Smooth muscle cell (in vitro differentiated cells): ENCODE data around the gene NBEA. TPM values are rescaled to one million over a fixed set of nuclear protein-coding genes. Genes with fewer than 3 reads are reported as not detected.

ENCODE experiments used
- DNase-seq: peaks from one replicate; lab custom pipeline; 2025; ENCODE audit not compliant: unreplicated experiment; lab: John Stamatoyannopoulos, UW
- H2AFZ ChIP-seq: fragments of 200-600 bp; sonication (generic); 2 replicates; pipeline ENCODE4 v1.6.0; 2016; ENCODE audit warnings: antibody characterized with exemption, low read depth, mild to moderate bottlenecking
- H3F3A ChIP-seq: fragments of 200-600 bp; sonication (generic); 2 replicates; pipeline ENCODE4 v1.6.0; 2017; ENCODE audit warnings: antibody characterized with exemption, low read depth
- H3K27ac ChIP-seq: fragments of 200-600 bp; sonication (generic); 2 replicates; pipeline ENCODE4 v1.5.1; 2016; ENCODE audit warnings: low read depth, mild to moderate bottlenecking
- H3K27me3 ChIP-seq: fragments of 200-600 bp; sonication (generic); 2 replicates; pipeline ENCODE4 v1.6.1; 2016; ENCODE audit warnings: low read depth, mild to moderate bottlenecking
- H3K36me3 ChIP-seq: fragments of 200-600 bp; sonication (generic); 2 replicates; pipeline ENCODE4 v1.5.1; 2016; ENCODE audit warnings: low read depth
- H3K4me1 ChIP-seq: fragments of 200-600 bp; sonication (generic); 2 replicates; pipeline ENCODE4 v1.5.1; 2016; ENCODE audit warnings: low read depth
- H3K4me2 ChIP-seq: fragments of 200-600 bp; sonication (generic); 2 replicates; pipeline ENCODE4 v1.6.0; 2016; ENCODE audit warnings: mild to moderate bottlenecking
- H3K4me3 ChIP-seq: fragments of 200-600 bp; sonication (generic); 2 replicates; pipeline ENCODE4 v1.5.1; 2016; ENCODE audit warnings: mild to moderate bottlenecking
- H3K79me2 ChIP-seq: fragments of 200-600 bp; sonication (generic); 2 replicates; pipeline ENCODE4 v1.6.0; 2016; ENCODE audit warnings: low read depth, mild to moderate bottlenecking
- H3K9ac ChIP-seq: fragments of 200-600 bp; sonication (generic); 2 replicates; pipeline ENCODE4 v1.6.0; 2016; ENCODE audit warnings: low read depth
- H3K9me3 ChIP-seq: fragments of 200-600 bp; sonication (generic); replicated peaks from 2 replicates; pipeline ENCODE4 v1.5.1; 2016; ENCODE audit warnings: low read depth
- H4K20me1 ChIP-seq: fragments of 200-600 bp; sonication (generic); 2 replicates; pipeline ENCODE4 v1.6.0; 2016; ENCODE audit warnings: low read depth
- CTCF ChIP-seq: fragments of 200-600 bp; sonication (generic); IDR thresholded peaks from 2 replicates; pipeline ENCODE4 v1.5.1; 2017; ENCODE audit warnings: borderline replicate concordance, mild to moderate bottlenecking, antibody characterized with exemption; ENCODE audit not compliant: insufficient read depth, poor library complexity, severe bottlenecking
- WGBS: methylation state at CpG from one replicate; pipeline ENCODE4 v1.1.7; 2016; ENCODE audit warnings: low lambda C conversion rate; 5-methylcytosine and 5-hydroxymethylcytosine counted together
- polyA plus RNA-seq: library from polyadenylated mRNA; unstranded; fragments of >200 nt; fragmentation: Nextera tagmentation; extraction: Ambion mirVana; gene quantifications from 2 replicates; pipeline ENCODE4 v1.2.1, GENCODE V29; 2016
- total RNA-seq: library from RNA; depleted of rRNA; stranded (reverse); fragments of >200 nt; gene quantifications from 2 replicates; pipeline ENCODE4 v1.2.3, GENCODE V29; 2014

The NBEA gene
- total and polyA plus RNA-seq, 2 experiments from 2014 or later = 3.6 to 11.7 TPM

GRCh38 chr13:35694031-35694430, 752.0 kb downstream of the NBEA start:
- H3K4me3 ChIP-seq = no peak overlapping the region
- H2AFZ ChIP-seq = no peak overlapping the region
- H3K9me3 ChIP-seq = no peaks in the 10 kb centered on the region
- H4K20me1 ChIP-seq = no peaks in the 10 kb centered on the region
- 93% methylated on average over 13 of the region's 13 CpGs for WGBS
- H3K27ac ChIP-seq = no peak overlapping the region
- H3K79me2 ChIP-seq = no peaks in the 10 kb centered on the region
- H3K4me2 ChIP-seq = no peak overlapping the region
- no peak for DNase-seq
- no peak for TF ChIP-seq CTCF
- no peaks in the 10 kb centered on the region for H3K4me1 ChIP-seq
- no peaks in the 10 kb centered on the region for H3K27me3 ChIP-seq
- no peaks in the 10 kb centered on the region for H3K36me3 ChIP-seq
- no peaks in the 10 kb centered on the region for H3F3A ChIP-seq
- no peak overlapping the region for H3K9ac ChIP-seq

- Histone ChIP-seq H2AFZ (no peak overlapping the region), H3K9me3 (no peaks in the 10 kb centered on the region), H3K4me3 (no peak overlapping the region), H3K27me3 (no peaks in the 10 kb centered on the region), H3F3A (no peaks in the 10 kb centered on the region), H4K20me1 (no peaks in the 10 kb centered on the region), H3K4me2 (no peak overlapping the region), H3K79me2 (no peaks in the 10 kb centered on the region), H3K9ac (no peak overlapping the region), H3K27ac (no peak overlapping the region), H3K4me1 (no peaks in the 10 kb centered on the region), H3K36me3 (no peaks in the 10 kb centered on the region)
- DNase-seq = no peak
- 91% methylated on average over 23 of the region's 26 CpGs for WGBS
- TF ChIP-seq CTCF = no peak
Observed at GRCh38 chr13:35694549-35695447, 752.7 kb downstream of the NBEA start.

- Histone ChIP-seq H3F3A (no peaks in the 10 kb centered on the region), H3K79me2 (no peaks in the 10 kb centered on the region), H3K4me2 (no peak overlapping the region), H3K36me3 (no peaks in the 10 kb centered on the region), H3K27me3 (no peaks in the 10 kb centered on the region), H2AFZ (no peak overlapping the region), H3K4me1 (no peaks in the 10 kb centered on the region), H4K20me1 (no peaks in the 10 kb centered on the region), H3K4me3 (no peak overlapping the region), H3K9me3 (no peaks in the 10 kb centered on the region), H3K9ac (no peak overlapping the region), H3K27ac (no peak overlapping the region)
- no peak for DNase-seq
- no peak for TF ChIP-seq CTCF
- 92% methylated on average over 15 of the region's 15 CpGs for WGBS
Observed at GRCh38 chr13:35695448-35695770, 753.3 kb downstream of the NBEA start.
